Esophagus muscularis mucosa (tissue), 4 donors: ENCODE measurements around the gene NKTR.

Source experiments
- CTCF ChIP-seq, 3 experiments: fragments of 200-600 bp in 2 of 3; fragments of 450-650 bp in 1 of 3; sonication (generic) in 2 of 3; IDR thresholded peaks; one replicate each; pipeline ENCODE4 v1.5.1; 2017 to 2019; ENCODE audit warnings: antibody characterized with exemption in 3 of 3, mild to moderate bottlenecking in 2 of 3, moderate library complexity in 1 of 3
- EP300 ChIP-seq: sonication (generic); formaldehyde crosslinking; IDR thresholded peaks from one replicate; pipeline ENCODE4 v1.6.1; 2017; ENCODE audit warnings: antibody characterized with exemption
- POLR2AphosphoS5 ChIP-seq, 2 donors: sonication (generic); formaldehyde crosslinking; IDR thresholded peaks; one replicate each; pipeline ENCODE4 v1.6.1; 2017; ENCODE audit warnings: antibody characterized with exemption in 2 of 2

GRCh38 chr3:42667523-42668412 lies 67.3 kb downstream of the NKTR start:
- TF ChIP-seq EP300, result no peak
- no peak for TF ChIP-seq CTCF (IDR thresholded peaks at IDR 0.05)
- peak in 1 of 2 donors; percentile 16 for TF ChIP-seq POLR2AphosphoS5 (IDR thresholded peaks at IDR 0.05)
